SK-N-SH treated with all-trans-retinoic acid at 6 μM for 48 hours (cell line): Measurements from ENCODE around the gene ARPC2.

Source experiments
- PPARA ChIP-seq: fragments of 250-450 bp; sonication (Bioruptor Pico); IDR thresholded peaks from 2 replicates; pipeline ENCODE4 v1.5.0; 2020; ENCODE audit warnings: mild to moderate bottlenecking, borderline replicate concordance
- RARB ChIP-seq: fragments of 250-450 bp; sonication (Bioruptor Pico); IDR thresholded peaks from 2 replicates; pipeline ENCODE4 v1.8.0; 2021; ENCODE audit warnings: mild to moderate bottlenecking, moderate library complexity
- ZFP3 ChIP-seq: fragments of 250-450 bp; sonication (Bioruptor Pico); IDR thresholded peaks from 2 replicates; pipeline ENCODE4 v1.5.0; 2020; ENCODE audit warnings: mild to moderate bottlenecking, moderate library complexity
- ZFP30 ChIP-seq: fragments of 450-650 bp; formaldehyde crosslinking; IDR thresholded peaks from 2 replicates; pipeline ENCODE4 v1.5.0; 2022; ENCODE audit warnings: mild to moderate bottlenecking, moderate library complexity
- ZNF70 ChIP-seq: fragments of 450-650 bp; formaldehyde crosslinking; IDR thresholded peaks from 2 replicates; pipeline ENCODE4 v1.5.0; 2020; ENCODE audit warnings: mild to moderate bottlenecking, moderate library complexity
- TF ChIP-seq, protein P1 (sequence below): fragments of 250-450 bp; sonication (Bioruptor Pico); IDR thresholded peaks from 2 replicates; pipeline ENCODE4 v1.5.0; 2020; ENCODE audit warnings: mild to moderate bottlenecking, moderate library complexity

GRCh38 chr2:218292048-218293014 is 75.3 kb downstream of the ARPC2 start, which contains the start of gene TMBIM1:
- no peak for TF ChIP-seq ZFP30
- TF ChIP-seq PPARA = no peak
- TF ChIP-seq ZFP3 = no peak
- no peak for TF ChIP-seq ZNF70
- TF ChIP-seq, protein P1, sequence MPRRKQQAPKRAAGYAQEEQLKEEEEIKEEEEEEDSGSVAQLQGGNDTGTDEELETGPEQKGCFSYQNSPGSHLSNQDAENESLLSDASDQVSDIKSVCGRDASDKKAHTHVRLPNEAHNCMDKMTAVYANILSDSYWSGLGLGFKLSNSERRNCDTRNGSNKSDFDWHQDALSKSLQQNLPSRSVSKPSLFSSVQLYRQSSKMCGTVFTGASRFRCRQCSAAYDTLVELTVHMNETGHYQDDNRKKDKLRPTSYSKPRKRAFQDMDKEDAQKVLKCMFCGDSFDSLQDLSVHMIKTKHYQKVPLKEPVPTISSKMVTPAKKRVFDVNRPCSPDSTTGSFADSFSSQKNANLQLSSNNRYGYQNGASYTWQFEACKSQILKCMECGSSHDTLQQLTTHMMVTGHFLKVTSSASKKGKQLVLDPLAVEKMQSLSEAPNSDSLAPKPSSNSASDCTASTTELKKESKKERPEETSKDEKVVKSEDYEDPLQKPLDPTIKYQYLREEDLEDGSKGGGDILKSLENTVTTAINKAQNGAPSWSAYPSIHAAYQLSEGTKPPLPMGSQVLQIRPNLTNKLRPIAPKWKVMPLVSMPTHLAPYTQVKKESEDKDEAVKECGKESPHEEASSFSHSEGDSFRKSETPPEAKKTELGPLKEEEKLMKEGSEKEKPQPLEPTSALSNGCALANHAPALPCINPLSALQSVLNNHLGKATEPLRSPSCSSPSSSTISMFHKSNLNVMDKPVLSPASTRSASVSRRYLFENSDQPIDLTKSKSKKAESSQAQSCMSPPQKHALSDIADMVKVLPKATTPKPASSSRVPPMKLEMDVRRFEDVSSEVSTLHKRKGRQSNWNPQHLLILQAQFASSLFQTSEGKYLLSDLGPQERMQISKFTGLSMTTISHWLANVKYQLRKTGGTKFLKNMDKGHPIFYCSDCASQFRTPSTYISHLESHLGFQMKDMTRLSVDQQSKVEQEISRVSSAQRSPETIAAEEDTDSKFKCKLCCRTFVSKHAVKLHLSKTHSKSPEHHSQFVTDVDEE (CRISPR knock-in tag) = no peak
- no peak for TF ChIP-seq RARB (CRISPR knock-in tag)
